HepG2 (cell line): ENCODE data around the gene CYP4F2.

Experiments
- CHD2 ChIP-seq: IDR thresholded peaks from 2 replicates; pipeline ENCODE4 v1.6.1; 2011; ENCODE audit warnings: low read depth, low read length, improper control_type of control experiment
- POLR2A ChIP-seq, 2 experiments: IDR thresholded peaks; 2 replicates each; pipeline ENCODE4 v1.6.1; 2011; ENCODE audit warnings: low read depth in 2 of 2, low read length in 2 of 2, mild to moderate bottlenecking in 1 of 2, moderate library complexity in 1 of 2; ENCODE audit not compliant: insufficient read depth in 1 of 2
- RXRA ChIP-seq: sonication (generic); formaldehyde crosslinking; IDR thresholded peaks from 2 replicates; pipeline ENCODE4 v1.5.1; 2020; ENCODE audit warnings: missing genetic modification reagents
- ZBTB7B ChIP-seq: sonication (generic); formaldehyde crosslinking; IDR thresholded peaks from 2 replicates; pipeline ENCODE4 v1.4.0; 2020; ENCODE audit warnings: missing genetic modification reagents
- ZNF350 ChIP-seq: sonication (generic); formaldehyde crosslinking; IDR thresholded peaks from 2 replicates; pipeline ENCODE4 v1.4.0; 2020; ENCODE audit warnings: mild to moderate bottlenecking, low read depth, missing genetic modification reagents, borderline replicate concordance

DNA sequence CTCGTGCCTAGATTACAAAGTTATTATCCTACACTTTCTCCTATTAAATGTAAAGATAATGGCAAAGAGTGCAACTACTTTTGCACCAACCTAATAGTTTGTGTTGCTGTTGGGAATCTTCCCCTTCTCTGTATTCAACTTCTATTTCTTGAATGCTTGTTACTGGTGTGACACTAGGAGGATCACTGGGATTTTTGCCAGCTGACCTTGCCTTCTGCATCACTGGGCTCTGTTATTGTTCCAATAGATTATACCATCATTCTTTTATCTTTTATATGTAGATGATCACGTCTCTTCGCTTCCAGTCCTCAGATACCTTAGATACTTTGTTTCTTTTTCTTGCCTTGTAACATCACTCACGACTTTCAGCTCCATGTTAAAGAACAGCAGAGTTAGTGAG, 47.4 kb upstream of the CYP4F2 start:
- TF ChIP-seq RXRA (CRISPR knock-in tag) (no peak), ZNF350 (CRISPR knock-in tag) (no peak), CHD2 (no peak), POLR2A (IDR thresholded peaks at IDR 0.05; ENCODE audit: insufficient read depth in 1 of 2, low read depth in 2 of 2, low read length in 2 of 2) (no peak), ZBTB7B (CRISPR knock-in tag) (no peak)
